Cerebellar cortex (tissue), 1 donor: Measurements from ENCODE around the gene NUDT21.
A peak's percentile ranks its signal among the peaks of the same experiment; 100 is the strongest.
"Not testable (repeated sequence)": the region's sequence is repeated elsewhere in the genome, so short reads cannot be mapped to it uniquely, and the experiment has no call there.

Experiments used
- DNase-seq: peaks from one replicate; pipeline ENCODE4 v3.0.0-alpha.2; 2015; ENCODE audit warnings: low spot score

NUDT21 gene

DNA sequence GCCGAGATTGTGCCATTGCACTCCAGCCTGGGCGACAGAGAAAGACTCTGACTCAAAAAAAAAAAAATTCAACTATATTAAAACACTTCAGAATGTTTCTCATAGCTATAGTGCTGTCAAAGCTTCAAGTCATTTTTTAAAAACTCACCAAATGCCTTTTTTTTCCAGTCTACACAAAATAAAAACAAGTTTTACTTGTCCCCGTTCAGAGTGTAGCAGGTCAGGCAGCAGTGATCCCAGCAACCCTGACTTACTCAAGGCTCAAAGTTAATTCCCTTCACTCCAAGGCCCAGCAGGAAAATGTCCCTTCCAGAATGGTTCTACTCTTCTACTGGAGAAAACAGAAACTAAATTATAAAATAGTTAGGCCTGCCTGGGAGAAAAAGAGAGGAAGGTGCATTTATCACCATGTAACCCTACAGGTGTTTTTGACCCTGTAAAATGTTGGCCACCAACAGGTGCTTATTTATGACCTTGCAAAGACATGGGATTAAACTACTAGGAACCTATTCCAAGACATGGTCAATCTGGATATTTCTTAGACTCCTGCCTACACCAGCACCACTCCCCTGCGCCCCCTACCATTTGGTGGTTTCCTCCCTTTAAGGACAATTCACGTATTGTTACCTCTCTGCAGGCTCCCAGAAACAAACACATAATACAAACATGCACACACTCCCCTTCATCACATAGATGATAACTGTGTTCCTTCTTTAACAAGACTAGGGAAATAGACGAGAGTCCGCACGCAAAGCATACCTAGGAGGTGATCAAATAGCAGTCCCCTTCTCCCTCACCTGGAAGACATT lies 31.2 kb downstream of the NUDT21 start:
- no peak for DNase-seq

GRCh38 chr16:56417138-56417537 lies 34.0 kb downstream of the NUDT21 start:
- DNase-seq, result no peak

GRCh38 chr16:56415875-56416274 lies 35.3 kb downstream of the NUDT21 start:
- no peak for DNase-seq

- no peak for DNase-seq
Measured at GRCh38 chr16:56414366-56414765, 36.8 kb downstream of the NUDT21 start.

GRCh38 chr16:56413381-56413780 lies 37.8 kb downstream of the NUDT21 start:
- no peak for DNase-seq

GRCh38 chr16:56411624-56412023 lies 39.5 kb downstream of the NUDT21 start:
- no peak for DNase-seq

DNA sequence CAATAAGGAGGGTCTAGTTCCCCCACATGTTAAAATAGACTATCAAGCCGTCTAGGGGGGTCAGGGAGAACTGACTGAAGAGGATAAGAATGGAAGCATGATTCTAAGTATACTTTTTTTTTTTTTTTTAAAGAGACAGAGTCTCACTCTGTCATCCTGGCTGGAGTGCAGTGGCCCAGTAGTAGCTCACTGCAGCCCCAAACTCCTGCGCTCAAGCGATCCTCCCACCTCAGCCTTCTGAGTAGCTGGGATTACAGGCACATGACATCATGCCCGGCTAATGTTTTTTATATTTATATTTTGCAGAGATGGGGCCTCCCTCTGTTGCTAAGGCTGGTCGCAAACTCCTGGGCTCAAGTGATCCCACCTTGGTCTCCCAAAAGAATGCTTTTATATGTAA lies 40.0 kb downstream of the NUDT21 start:
- no peak for DNase-seq

DNA sequence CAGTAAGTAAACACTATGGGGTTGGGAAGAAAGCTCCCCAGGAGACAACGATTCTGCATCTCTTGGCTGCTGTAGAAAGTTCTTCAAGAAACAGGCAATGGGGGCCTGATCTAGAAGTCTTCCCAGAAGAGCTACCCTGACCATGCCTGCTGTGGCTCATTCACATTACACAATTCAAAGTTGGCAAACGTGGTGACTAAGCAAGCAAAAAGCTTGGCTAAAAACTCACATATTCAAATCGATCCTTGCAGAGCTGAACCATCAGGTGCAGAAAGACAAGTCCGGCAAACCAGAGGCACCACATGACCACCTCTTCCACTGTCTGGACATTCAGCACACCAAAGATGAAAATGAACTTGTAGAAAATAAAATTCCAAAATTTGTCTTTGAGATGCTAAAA lies 41.9 kb downstream of the NUDT21 start:
- no peak for DNase-seq

GRCh38 chr16:56408379-56409098 lies 42.6 kb downstream of the NUDT21 start:
- DNase-seq, result no peak

DNA sequence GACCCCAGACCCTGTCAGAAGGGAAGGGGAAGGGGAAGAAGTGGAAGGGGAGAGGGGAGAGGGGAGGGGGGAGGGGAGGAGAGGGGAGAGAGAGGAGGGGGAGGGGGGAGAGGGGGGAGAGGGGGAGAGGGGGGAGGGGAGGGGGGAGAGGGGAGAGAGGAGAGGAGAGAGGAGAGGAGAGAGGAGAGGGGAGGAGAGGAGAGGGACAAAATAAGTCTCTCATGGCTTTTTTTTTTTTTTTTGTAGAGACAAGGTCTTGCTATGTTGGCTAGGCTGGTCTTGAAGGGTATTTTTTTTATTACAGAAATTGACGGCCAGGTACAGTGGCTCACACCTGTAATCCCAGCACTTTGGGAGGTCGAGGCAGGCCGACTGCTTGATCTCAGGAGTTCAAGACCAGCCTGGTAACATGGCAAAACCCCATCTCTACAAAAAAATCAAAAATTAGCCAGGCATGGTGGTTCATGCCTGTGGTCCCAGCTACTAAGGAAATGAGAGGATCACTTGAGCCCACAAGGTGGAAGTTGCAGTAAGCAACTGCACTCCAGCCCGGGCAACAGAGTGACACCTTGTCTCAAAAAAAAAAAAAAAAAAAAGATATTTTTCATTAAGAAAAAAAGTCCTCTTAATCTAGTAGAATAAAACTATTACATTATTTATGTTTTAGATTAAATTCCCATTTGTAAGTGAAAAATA lies 45.0 kb downstream of the NUDT21 start:
- DNase-seq, result no peak

- DNase-seq, result peak; percentile 31
Measured at GRCh38 chr16:56401482-56401881, 49.6 kb downstream of the NUDT21 start.

DNA sequence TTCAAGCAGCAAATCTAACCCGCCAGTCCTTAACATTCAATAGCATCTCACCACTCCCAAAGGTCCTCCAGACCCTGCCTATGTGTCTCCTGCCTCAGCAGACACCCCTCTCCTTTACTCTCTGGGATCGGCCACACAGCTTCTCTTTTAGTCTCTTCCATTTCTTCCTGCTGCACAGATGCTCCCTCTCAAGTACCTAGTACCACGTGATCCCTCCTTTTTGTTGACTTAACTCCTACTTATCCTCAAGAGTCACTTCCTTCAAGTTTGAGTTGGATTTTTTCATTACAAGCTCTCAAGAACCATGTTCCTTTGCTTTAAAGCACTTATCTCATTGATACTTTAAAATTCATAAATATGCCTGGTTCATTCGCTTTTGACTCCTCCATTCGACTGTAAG lies 50.7 kb downstream of the NUDT21 start:
- no peak for DNase-seq

GRCh38 chr16:56399486-56399885 lies 51.6 kb downstream of the NUDT21 start:
- DNase-seq, result no peak

DNA sequence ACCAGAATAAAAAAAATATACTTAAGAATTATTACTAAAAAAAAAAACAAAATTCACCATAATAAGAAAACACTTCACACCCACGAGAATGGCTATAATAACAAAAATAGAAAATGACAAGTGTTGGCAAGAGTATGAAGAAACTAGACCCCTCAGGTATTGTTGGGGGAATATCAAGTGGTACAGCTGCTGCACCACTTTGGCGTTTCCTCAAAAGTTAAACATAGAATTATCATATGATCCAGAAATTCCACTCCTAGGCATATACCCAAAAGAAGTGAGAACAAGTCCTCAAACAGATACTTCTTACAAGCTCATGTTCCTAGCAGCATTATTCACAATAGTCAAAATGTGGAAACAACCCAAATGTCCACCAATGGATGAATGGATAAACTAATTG lies 52.1 kb downstream of the NUDT21 start:
- DNase-seq, result no peak

- not testable (repeated sequence) for DNase-seq
Measured at GRCh38 chr16:56396724-56397123, 54.4 kb downstream of the NUDT21 start.

DNA sequence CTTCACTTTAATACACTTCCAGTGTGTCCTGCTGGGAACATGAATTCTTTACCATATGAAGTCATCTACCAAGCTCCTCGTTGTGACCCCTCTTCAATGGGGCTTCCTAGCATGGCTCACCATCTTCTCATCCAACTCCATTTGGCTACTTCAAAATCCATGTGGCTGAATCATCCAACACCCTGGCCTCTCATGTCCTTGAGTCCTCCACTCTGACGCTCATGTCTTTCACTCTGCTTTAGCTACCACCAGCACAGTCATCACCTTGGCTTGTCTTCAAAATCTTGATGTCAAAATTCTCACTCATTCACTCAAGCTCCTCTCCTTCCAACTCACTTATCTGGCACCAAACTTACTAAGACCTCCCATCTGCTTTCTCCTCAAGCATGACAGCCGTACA lies 61.6 kb downstream of the NUDT21 start:
- DNase-seq, result no peak

GRCh38 chr16:56388209-56388608 lies 62.9 kb downstream of the NUDT21 start:
- DNase-seq, result no peak

- DNase-seq, result no peak
Measured at GRCh38 chr16:56387396-56387795, 63.7 kb downstream of the NUDT21 start.

DNA sequence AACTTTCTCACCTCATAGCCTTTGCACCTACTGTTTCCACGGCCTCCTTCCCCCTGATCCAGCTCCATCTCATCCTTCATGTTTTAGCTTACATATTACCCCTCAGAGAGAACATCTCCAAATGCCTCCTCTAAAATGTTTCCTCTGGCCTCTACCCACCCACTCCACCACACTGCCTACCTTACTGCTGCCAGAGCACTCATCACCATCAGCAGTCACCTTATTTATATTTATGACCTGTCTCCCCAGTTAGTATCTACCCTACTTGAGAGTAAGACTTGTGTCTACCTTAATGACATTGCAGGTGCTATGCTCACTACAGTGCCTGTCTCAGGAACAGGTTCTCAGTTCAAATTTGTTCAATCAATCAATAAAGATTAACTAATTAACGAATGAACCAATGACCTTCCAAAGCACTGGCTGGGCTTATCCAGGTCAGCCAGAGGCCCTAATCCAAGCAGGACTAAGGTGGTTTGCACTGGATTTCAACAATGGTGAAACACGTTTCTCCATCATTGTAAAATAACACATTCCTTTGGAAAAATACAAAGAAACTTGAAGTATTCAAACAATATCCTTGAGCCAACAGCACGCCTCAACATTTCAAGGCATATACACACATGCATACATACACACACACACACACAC lies 66.9 kb downstream of the NUDT21 start:
- DNase-seq, result no peak

GRCh38 chr16:56382901-56383355 lies 68.2 kb downstream of the NUDT21 start:
- no peak for DNase-seq

DNA sequence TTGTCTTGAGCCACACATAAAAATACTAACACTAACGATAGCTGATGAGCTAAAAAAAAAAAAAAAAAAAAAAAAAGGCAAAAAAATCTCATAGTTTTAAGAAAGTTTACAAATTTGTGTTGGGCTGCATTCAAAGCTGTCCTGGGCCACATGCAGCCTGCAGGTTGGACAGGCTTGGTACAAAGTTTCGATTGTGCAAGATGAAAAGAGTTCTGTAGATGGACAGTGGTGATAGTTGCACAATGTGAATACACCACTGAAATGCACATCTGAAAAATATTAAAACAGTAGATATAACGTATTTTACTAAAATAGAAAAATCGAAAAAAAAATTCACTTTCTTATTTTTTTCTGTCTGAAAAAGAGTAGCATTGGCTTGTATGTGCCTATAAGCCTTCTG lies 68.7 kb downstream of the NUDT21 start:
- no peak for DNase-seq

- not testable (repeated sequence) for DNase-seq
Measured at GRCh38 chr16:56380778-56381485, 70.2 kb downstream of the NUDT21 start.
